Keratinocyte (primary cell): ENCODE results near the gene RTP5. TPM values are rescaled to one million over a fixed set of nuclear protein-coding genes. Genes with fewer than 3 reads are reported as not detected.

Experiments
- DNase-seq: peaks from one replicate; pipeline ENCODE4 v3.0.0-alpha.2; 2011; ENCODE audit warnings: low read depth, missing footprints, low spot score
- FAIRE-seq: peaks from 2 replicates; lab custom pipeline; 2011; peaks lifted over from hg19 to GRCh38; lab: Jason Lieb, UNC
- H2AFZ ChIP-seq: 2 replicates; pipeline ENCODE4 v1.6.0; 2012; ENCODE audit warnings: low read length, control low read depth, inconsistent platforms; ENCODE audit not compliant: control insufficient read depth
- H3K27ac ChIP-seq: 2 replicates; pipeline ENCODE4 v1.5.1; 2011; ENCODE audit warnings: low read length; ENCODE audit not compliant: control insufficient read depth, insufficient read depth
- H3K27me3 ChIP-seq: 3 replicates; pipeline ENCODE4 v1.6.0; 2011; ENCODE audit warnings: low read length; ENCODE audit not compliant: control insufficient read depth, insufficient read depth; ENCODE audit errors: extremely low read depth
- H3K36me3 ChIP-seq, 2 experiments: 2 replicates in 1 of 2; 3 replicates in 1 of 2; pipeline ENCODE4 v1.5.1; 2011; ENCODE audit warnings: low read length in 2 of 2, mild to moderate bottlenecking in 1 of 2; ENCODE audit not compliant: control insufficient read depth in 2 of 2, insufficient read depth in 2 of 2; ENCODE audit errors: extremely low read depth in 1 of 2
- H3K4me1 ChIP-seq: 3 replicates; pipeline ENCODE4 v1.5.1; 2011; ENCODE audit warnings: low read length; ENCODE audit not compliant: control insufficient read depth, insufficient read depth; ENCODE audit errors: extremely low read depth
- H3K4me2 ChIP-seq: 3 replicates; pipeline ENCODE4 v1.6.0; 2011; ENCODE audit warnings: low read depth, low read length; ENCODE audit not compliant: control insufficient read depth, insufficient read depth; ENCODE audit errors: extremely low read depth
- H3K4me3 ChIP-seq, 3 experiments: fragments of 200-600 bp in 1 of 3; sonication (generic) in 1 of 3; 2 replicates in 2 of 3; 3 replicates in 1 of 3; pipeline ENCODE4 v1.5.1; 2011 to 2016; ENCODE audit warnings: low read length in 3 of 3, mild to moderate bottlenecking in 3 of 3, control low read depth in 2 of 3, inconsistent platforms in 1 of 3, low read depth in 1 of 3, mixed read lengths in 1 of 3, mixed run types in 1 of 3, moderate library complexity in 1 of 3; ENCODE audit not compliant: control insufficient read depth in 2 of 3, insufficient read depth in 2 of 3; ENCODE audit errors: extremely low read depth in 1 of 3
- H3K79me2 ChIP-seq: 2 replicates; pipeline ENCODE4 v1.6.0; 2012; ENCODE audit warnings: low read length; ENCODE audit not compliant: control insufficient read depth, insufficient read depth
- H3K9ac ChIP-seq: 3 replicates; pipeline ENCODE4 v1.6.0; 2011; ENCODE audit warnings: low read length; ENCODE audit not compliant: control insufficient read depth, insufficient read depth; ENCODE audit errors: extremely low read depth
- H3K9me1 ChIP-seq: 3 replicates; pipeline ENCODE4 v1.6.0; 2011; ENCODE audit warnings: low read length; ENCODE audit not compliant: control insufficient read depth, insufficient read depth; ENCODE audit errors: extremely low read depth
- H3K9me3 ChIP-seq: 2 replicates; pipeline ENCODE4 v1.5.1; 2012; ENCODE audit warnings: low read depth, low read length; ENCODE audit not compliant: control insufficient read depth
- H4K20me1 ChIP-seq: 3 replicates; pipeline ENCODE4 v1.6.0; 2011; ENCODE audit warnings: low read length; ENCODE audit not compliant: control insufficient read depth, insufficient read depth; ENCODE audit errors: extremely low read depth
- EZH2 ChIP-seq: IDR thresholded peaks from one replicate; pipeline ENCODE4 v1.6.1; 2012; ENCODE audit warnings: inconsistent platforms, mild to moderate bottlenecking, low read length, moderate library complexity
- dilution Hi-C: fragments of 300-500 bp; cut with MboI; formaldehyde crosslinking; loops from one replicate; pipeline ENCODE4 v1.7.0; 2020; ENCODE audit warnings: low sequenced_read_pairs; ENCODE audit not compliant: extremely low pct_ligation_motif_present
- polyA plus RNA-seq, 5 experiments: library from polyadenylated mRNA; depleted of rRNA in 3 of 5; stranded (reverse) in 3 of 5; stranded (forward) in 1 of 5; unstranded in 1 of 5; fragments of >200 nt; gene quantifications; 1 replicate in 1 of 5; 2 replicates in 3 of 5; 3 replicates in 1 of 5; pipeline versions ENCODE4 v1.2.1 to v1.2.3, GENCODE V29; 2011 to 2012; ENCODE audit warnings: missing spikeins in 2 of 5, low read depth in 1 of 5, low replicate concordance in 1 of 5
- TF ChIP-seq, protein P1 (sequence below), 3 experiments: IDR thresholded peaks in 1 of 3; conservative IDR thresholded peaks in 1 of 3; optimal IDR thresholded peaks in 1 of 3; 2 replicates in 2 of 3; 3 replicates in 1 of 3; pipeline versions ENCODE3 to v1.5.1; 2011; ENCODE audit warnings: low read length in 3 of 3, mild to moderate bottlenecking in 3 of 3, moderate library complexity in 2 of 3, control low read depth in 1 of 3, inconsistent platforms in 1 of 3; ENCODE audit not compliant: insufficient read depth in 2 of 3; ENCODE audit errors: extremely low read depth in 1 of 3

RTP5 gene
- polyA plus RNA-seq, 1 donor (not counting 4 experiments of a cell fraction or from before 2014, with no cell fraction given): not detected

GRCh38 chr2:241903121-241904010, 33.8 kb downstream of the RTP5 start:
- no peak overlapping the region for H3K4me2 ChIP-seq
- H3K9ac ChIP-seq: no peak overlapping the region
- peaks cover 11% of the 10 kb centered on the region for H3K27me3 ChIP-seq
- TF ChIP-seq, protein P1, sequence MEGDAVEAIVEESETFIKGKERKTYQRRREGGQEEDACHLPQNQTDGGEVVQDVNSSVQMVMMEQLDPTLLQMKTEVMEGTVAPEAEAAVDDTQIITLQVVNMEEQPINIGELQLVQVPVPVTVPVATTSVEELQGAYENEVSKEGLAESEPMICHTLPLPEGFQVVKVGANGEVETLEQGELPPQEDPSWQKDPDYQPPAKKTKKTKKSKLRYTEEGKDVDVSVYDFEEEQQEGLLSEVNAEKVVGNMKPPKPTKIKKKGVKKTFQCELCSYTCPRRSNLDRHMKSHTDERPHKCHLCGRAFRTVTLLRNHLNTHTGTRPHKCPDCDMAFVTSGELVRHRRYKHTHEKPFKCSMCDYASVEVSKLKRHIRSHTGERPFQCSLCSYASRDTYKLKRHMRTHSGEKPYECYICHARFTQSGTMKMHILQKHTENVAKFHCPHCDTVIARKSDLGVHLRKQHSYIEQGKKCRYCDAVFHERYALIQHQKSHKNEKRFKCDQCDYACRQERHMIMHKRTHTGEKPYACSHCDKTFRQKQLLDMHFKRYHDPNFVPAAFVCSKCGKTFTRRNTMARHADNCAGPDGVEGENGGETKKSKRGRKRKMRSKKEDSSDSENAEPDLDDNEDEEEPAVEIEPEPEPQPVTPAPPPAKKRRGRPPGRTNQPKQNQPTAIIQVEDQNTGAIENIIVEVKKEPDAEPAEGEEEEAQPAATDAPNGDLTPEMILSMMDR (optimal IDR thresholded peaks at IDR 0.05 in 1 of 3, IDR thresholded peaks at IDR 0.05 in 1 of 3, conservative IDR thresholded peaks at IDR 0.05 in 1 of 3; ENCODE audit: extremely low read depth in 1 of 3, insufficient read depth in 2 of 3, low read length in 3 of 3): no peak
- TF ChIP-seq EZH2: no peak
- no peak overlapping the region for H2AFZ ChIP-seq
- dilution Hi-C loops: no loop called here
- no peak overlapping the region for H3K4me3 ChIP-seq
- H3K27ac ChIP-seq: no peak overlapping the region
- H3K9me1 ChIP-seq: no peaks in the 10 kb centered on the region
- H3K79me2 ChIP-seq: no peaks in the 10 kb centered on the region
- H3K36me3 ChIP-seq: no peaks in the 10 kb centered on the region
- no peaks in the 10 kb centered on the region for H3K9me3 ChIP-seq
- FAIRE-seq (no peak), DNase-seq (no peak)
- H4K20me1 ChIP-seq: no peaks in the 10 kb centered on the region
- peaks cover 17% of the 10 kb centered on the region for H3K4me1 ChIP-seq

DNA sequence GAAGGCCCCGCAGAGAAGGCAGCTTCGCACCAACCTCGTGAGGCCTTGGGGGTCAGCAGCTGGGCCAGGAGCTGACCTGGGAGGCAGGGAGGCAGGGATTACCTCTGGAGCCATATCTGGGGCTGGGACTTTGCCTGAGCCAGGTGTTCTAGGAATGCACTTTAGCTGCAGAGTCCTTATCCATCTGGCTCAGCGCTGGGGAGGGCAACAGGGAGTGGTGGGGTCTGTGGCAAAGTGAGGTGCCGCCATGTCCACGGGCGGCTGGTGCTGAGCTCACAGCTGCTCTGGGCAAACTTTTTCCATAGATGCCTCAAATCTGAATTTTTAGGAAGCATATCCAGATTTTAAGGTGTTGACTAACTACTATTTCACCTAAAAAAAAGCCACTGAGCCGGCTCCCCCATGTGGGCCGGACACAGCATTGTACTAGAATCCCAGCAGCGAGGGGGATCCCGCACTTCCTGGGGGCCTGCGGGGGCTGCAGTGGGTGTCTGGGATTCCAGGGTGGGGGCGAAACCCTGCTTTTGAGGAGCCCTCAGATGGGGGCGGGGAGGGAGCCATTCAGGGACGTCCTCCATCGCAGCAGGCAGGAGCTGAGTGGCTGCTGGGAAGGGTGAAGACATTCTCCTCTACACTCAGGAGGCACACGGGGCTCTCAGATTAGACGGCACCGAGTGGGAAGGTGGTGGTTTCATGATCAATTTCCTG, 34.6 kb downstream of the RTP5 start:
- TF ChIP-seq, protein P1 (optimal IDR thresholded peaks at IDR 0.05 in 1 of 3, IDR thresholded peaks at IDR 0.05 in 1 of 3, conservative IDR thresholded peaks at IDR 0.05 in 1 of 3; ENCODE audit: extremely low read depth in 1 of 3, insufficient read depth in 2 of 3, low read length in 3 of 3): no peak
- TF ChIP-seq EZH2: no peak
- H3K79me2 ChIP-seq: no peaks in the 10 kb centered on the region
- FAIRE-seq: no peak
- H3K9ac ChIP-seq: no peak overlapping the region
- H2AFZ ChIP-seq: no peak overlapping the region
- no peak for DNase-seq
- H3K27ac ChIP-seq: no peak overlapping the region
- dilution Hi-C loops: no loop called here
- no peaks in the 10 kb centered on the region for H3K36me3 ChIP-seq
- H3K27me3 ChIP-seq: peaks cover 11% of the 10 kb centered on the region
- H4K20me1 ChIP-seq: no peaks in the 10 kb centered on the region
- H3K4me3 ChIP-seq: no peak overlapping the region
- no peaks in the 10 kb centered on the region for H3K9me1 ChIP-seq
- H3K9me3 ChIP-seq: no peaks in the 10 kb centered on the region
- no peak overlapping the region for H3K4me2 ChIP-seq
- H3K4me1 ChIP-seq: peaks cover 17% of the 10 kb centered on the region
